ENCODE data around the gene OSBP2. TPM values are rescaled to one million over a fixed set of nuclear protein-coding genes. Genes with fewer than 3 reads are reported as not detected.

The OSBP2 gene
- total RNA-seq, 1 donor from 2014 or later: 0.58 TPM

MicroRNAs encoded within 50 kb of the gene (microRNA counts, 767-probe panel; counts per million panel counts)
- 460 counts per million, percentile 90 among the panel's probes with 10 or more counts for microRNA hsa-miR-3200-3p

Small RNA genes within 50 kb of the gene (microRNA-seq; reads per million reads assigned to microRNA genes)
- gene MIR3200: 1.5 reads per million

Small RNA genes within 50 kb of the gene (small RNA-seq; reads per million reads assigned to genes)
- not detected for gene MIR3200

Other genes with a start within 250 kb of the OSBP2 start
- not detected in 2 replicates for gene SEC14L3, start 222.9 kb upstream of the OSBP2 start, total RNA-seq (ENCODE audit: low replicate concordance)
- 0.31 TPM in 1 of 2 replicates, not detected in the other for gene SEC14L4, start 189.2 kb upstream of the OSBP2 start, total RNA-seq (ENCODE audit: low replicate concordance)
- gene SEC14L6, start 148.1 kb upstream of the OSBP2 start, total RNA-seq (ENCODE audit: low replicate concordance): 2.4 and 2.7 TPM in 2 replicates
- 4.3 and 10.1 TPM in 2 replicates for gene GAL3ST1, start 120.2 kb upstream of the OSBP2 start, total RNA-seq (ENCODE audit: low replicate concordance)
- 30.2 and 54.4 TPM in 2 replicates for gene PES1, start 103.0 kb upstream of the OSBP2 start, total RNA-seq (ENCODE audit: low replicate concordance)
- gene TCN2, start 87.7 kb upstream of the OSBP2 start, total RNA-seq (ENCODE audit: low replicate concordance): 33.9 and 66.5 TPM in 2 replicates
- gene SLC35E4, start 59.1 kb upstream of the OSBP2 start, total RNA-seq (ENCODE audit: low replicate concordance): 0.36 and 4.8 TPM in 2 replicates
- 3.1 and 5.6 TPM in 2 replicates for gene DUSP18, start 27.0 kb upstream of the OSBP2 start, total RNA-seq (ENCODE audit: low replicate concordance)

Data from neural progenitor cell (in vitro differentiated cells).